Stimulated activated CD4-positive, alpha-beta T cell treated with anti-CD3 and anti-CD28 coated beads, Interleukin-12 subunit alpha, Interleukin-12 subunit beta, amount 100 ng/mL, for 48 hours (primary cell): ENCODE measurements around the gene SLC7A4.
"Not testable (repeated sequence)": the region's sequence is repeated elsewhere in the genome, so short reads cannot be mapped to it uniquely, and the experiment has no call there.

ENCODE experiments used
- DNase-seq, 3 donors: peaks; one replicate each; pipeline ENCODE4 v3.0.0-alpha.2; 2020; ENCODE audit warnings: low read depth in 2 of 3, low spot score in 1 of 3

Gene SLC7A4

GRCh38 chr22:21022955-21023614 is 9.3 kb downstream of the SLC7A4 start:
- DNase-seq, result no peak

- no peak for DNase-seq
Observed at GRCh38 chr22:21022507-21022906, 9.9 kb downstream of the SLC7A4 start.

GRCh38 chr22:21020802-21021429 is 11.4 kb downstream of the SLC7A4 start:
- no peak for DNase-seq

- no peak for DNase-seq
Observed at GRCh38 chr22:21018314-21018713, 14.0 kb downstream of the SLC7A4 start.

- no peak for DNase-seq
Observed at GRCh38 chr22:21016644-21017420, 15.5 kb downstream of the SLC7A4 start.

- no peak for DNase-seq
Observed at GRCh38 chr22:21015466-21016006, 16.8 kb downstream of the SLC7A4 start.

GRCh38 chr22:21014726-21015465 is 17.5 kb downstream of the SLC7A4 start, which contains the start of gene P2RX6:
Gene P2RX6, plus strand, starts transcription at chr22:21015165. Its CDS starts 10 bp downstream, at chr22:21015175.
- no peak for DNase-seq

GRCh38 chr22:21014202-21014725 is 18.1 kb downstream of the SLC7A4 start:
- peak; percentile 74 to 86 (median 75) for DNase-seq

GRCh38 chr22:21013657-21014201 is 18.6 kb downstream of the SLC7A4 start:
- no peak for DNase-seq

- DNase-seq, result no peak
Observed at GRCh38 chr22:21012446-21013407, 19.6 kb downstream of the SLC7A4 start.

- DNase-seq, result no peak
Observed at GRCh38 chr22:21010426-21011113, 21.8 kb downstream of the SLC7A4 start.

GRCh38 chr22:21009638-21010425 is 22.5 kb downstream of the SLC7A4 start:
- DNase-seq, result no peak

- DNase-seq, result not testable (repeated sequence)
Observed at GRCh38 chr22:21009208-21009607, 23.2 kb downstream of the SLC7A4 start.

- DNase-seq, result no peak
Observed at GRCh38 chr22:21003782-21004181, 28.6 kb downstream of the SLC7A4 start.

- peak; percentile 89 to 97 (median 92) for DNase-seq
Observed at GRCh38 chr22:21001601-21002325, 30.6 kb downstream of the SLC7A4 start, which contains the start of gene THAP7. Gene THAP7, minus strand, starts transcription at chr22:21002118. Its CDS starts 207 bp downstream, at chr22:21001911.

GRCh38 chr22:21000987-21001600 is 31.3 kb downstream of the SLC7A4 start:
- DNase-seq, result no peak
